ENCODE measurements around the gene NPAS3. TPM values are rescaled to one million over a fixed set of nuclear protein-coding genes. Genes with fewer than 3 reads are reported as not detected.

The NPAS3 gene
- total RNA-seq, 4 donors from 2014 or later: 1.9 to 10.6 (median 2.2) TPM

- ATAC-seq: no peak
- Histone ChIP-seq H3K4me1 (no peaks in the 10 kb centered on the region), H3K4me3 (no peak overlapping the region), H3K27ac (no peak overlapping the region), H3K9me3 (no peaks in the 10 kb centered on the region), H3K36me3 (no peaks in the 10 kb centered on the region), H3K27me3 (no peaks in the 10 kb centered on the region)
- TF ChIP-seq POLR2A (IDR thresholded peaks at IDR 0.05) (no peak), EP300 (IDR thresholded peaks at IDR 0.05) (no peak), POLR2AphosphoS5 (IDR thresholded peaks at IDR 0.05) (no peak), CTCF (IDR thresholded peaks at IDR 0.05) (no peak)
- 57 to 82% methylated on average over 4 of the region's 5 CpGs for WGBS, 2 donors (ENCODE audit: low coverage in 1 of 2)
Observed at GRCh38 chr14:33206981-33207380, 268.3 kb downstream of the NPAS3 start.

- TF ChIP-seq POLR2A (IDR thresholded peaks at IDR 0.05): no peak
- no peak for TF ChIP-seq EP300 (IDR thresholded peaks at IDR 0.05)
- no peak for TF ChIP-seq CTCF (IDR thresholded peaks at IDR 0.05)
- TF ChIP-seq POLR2AphosphoS5 (IDR thresholded peaks at IDR 0.05): no peak
- H3K27me3 ChIP-seq: no peaks in the 10 kb centered on the region
- no peak overlapping the region for H3K27ac ChIP-seq
- no peaks in the 10 kb centered on the region for H3K9me3 ChIP-seq
- ATAC-seq: no peak
- no peak overlapping the region for H3K4me3 ChIP-seq
- WGBS, 2 donors (ENCODE audit: low coverage in 1 of 2): 88 to 100% methylated on average over 1 of the region's 1 CpG
- H3K4me1 ChIP-seq: no peaks in the 10 kb centered on the region
- no peaks in the 10 kb centered on the region for H3K36me3 ChIP-seq
Observed at GRCh38 chr14:33207467-33208017, 268.9 kb downstream of the NPAS3 start.

GRCh38 chr14:33210311-33210710, 271.6 kb downstream of the NPAS3 start:
- ATAC-seq: no peak
- H3K36me3 ChIP-seq: no peaks in the 10 kb centered on the region
- no peaks in the 10 kb centered on the region for H3K9me3 ChIP-seq
- no peak overlapping the region for H3K27ac ChIP-seq
- TF ChIP-seq POLR2AphosphoS5 (IDR thresholded peaks at IDR 0.05): no peak
- TF ChIP-seq EP300 (IDR thresholded peaks at IDR 0.05): no peak
- TF ChIP-seq POLR2A (IDR thresholded peaks at IDR 0.05): no peak
- no peak for TF ChIP-seq CTCF (IDR thresholded peaks at IDR 0.05)
- no peaks in the 10 kb centered on the region for H3K27me3 ChIP-seq
- H3K4me3 ChIP-seq: no peak overlapping the region
- H3K4me1 ChIP-seq: no peaks in the 10 kb centered on the region

- Histone ChIP-seq H3K27me3 (no peaks in the 10 kb centered on the region), H3K36me3 (no peaks in the 10 kb centered on the region), H3K4me3 (no peak overlapping the region), H3K27ac (no peak overlapping the region), H3K4me1 (no peaks in the 10 kb centered on the region), H3K9me3 (no peaks in the 10 kb centered on the region)
- TF ChIP-seq POLR2AphosphoS5 (IDR thresholded peaks at IDR 0.05) (no peak), EP300 (IDR thresholded peaks at IDR 0.05) (no peak), POLR2A (IDR thresholded peaks at IDR 0.05) (no peak), CTCF (IDR thresholded peaks at IDR 0.05) (no peak)
- no peak for ATAC-seq
- 70 to 71% methylated on average over 2 of the region's 2 CpGs for WGBS, 2 donors (ENCODE audit: low coverage in 1 of 2)
Observed at GRCh38 chr14:33218026-33218425, 279.3 kb downstream of the NPAS3 start.

- WGBS, 2 donors (ENCODE audit: low coverage in 1 of 2): 88 to 90% methylated on average over 4 of the region's 4 CpGs
- Histone ChIP-seq H3K27me3 (no peaks in the 10 kb centered on the region), H3K4me1 (no peaks in the 10 kb centered on the region), H3K4me3 (no peak overlapping the region), H3K9me3 (no peaks in the 10 kb centered on the region), H3K27ac (no peak overlapping the region), H3K36me3 (no peaks in the 10 kb centered on the region)
- TF ChIP-seq POLR2A (IDR thresholded peaks at IDR 0.05) (no peak), POLR2AphosphoS5 (IDR thresholded peaks at IDR 0.05) (no peak), CTCF (IDR thresholded peaks at IDR 0.05) (no peak), EP300 (IDR thresholded peaks at IDR 0.05) (no peak)
- no peak for ATAC-seq
Observed at GRCh38 chr14:33219957-33220356, 281.3 kb downstream of the NPAS3 start.
